Measurements from ENCODE around the gene SAC3D1. TPM values are rescaled to one million over a fixed set of nuclear protein-coding genes. Genes with fewer than 3 reads are reported as not detected.

The SAC3D1 gene
- polyA plus RNA-seq, 4 donors: 6.9 to 18.1 (median 9.0) TPM

GRCh38 chr11:65083834-65084597 lies 43.0 kb downstream of the SAC3D1 start, which contains the start of the genes CDCA5 and ZFPL1:
TSS of gene CDCA5 (minus strand) at chr11:65084040. CDS start at chr11:65083978, 62 bp downstream.
TSS of gene ZFPL1 (plus strand) at chr11:65084222. CDS start at chr11:65084699, 477 bp downstream.
- Histone ChIP-seq H3K27me3 (ENCODE audit: control insufficient read depth in 3 of 3, insufficient read depth in 3 of 3, low read length in 3 of 3) (no peaks in the 10 kb centered on the region), H3K4me1 (ENCODE audit: control insufficient read depth in 3 of 3, insufficient read depth in 2 of 3, low read depth in 1 of 3, low read length in 2 of 3) (peaks cover 0 to 22% (median 2%) of the 10 kb centered on the region in 3 donors), H3K9me3 (ENCODE audit: control insufficient read depth in 2 of 2, insufficient read depth in 1 of 2, low read depth in 1 of 2, low read length in 1 of 2) (no peaks in the 10 kb centered on the region), H3K27ac (ENCODE audit: low read depth in 1 of 3, low read length in 2 of 3) (peak within 1 kb of the TSS; percentile 58 to 97 (median 92)), H3K4me3 (ENCODE audit: low read depth in 1 of 3, low read length in 3 of 3) (peak within 1 kb of the TSS; percentile 67 to 82 (median 68)), H3K36me3 (ENCODE audit: control insufficient read depth in 3 of 3, insufficient read depth in 2 of 3, low read depth in 1 of 3, low read length in 3 of 3) (peaks cover 7 to 53% (median 11%) of the 10 kb centered on the region in 3 donors)
- FAIRE-seq: no peak
- WGBS, 3 donors: 0% methylated on average over 66 to 79 of the region's 79 CpGs
- DNase-seq: peak; percentile 94 to 97

- FAIRE-seq (no peak), DNase-seq (no peak)
- Histone ChIP-seq H3K36me3 (ENCODE audit: control insufficient read depth in 3 of 3, insufficient read depth in 2 of 3, low read depth in 1 of 3, low read length in 3 of 3) (peaks cover 7 to 54% (median 11%) of the 10 kb centered on the region in 3 donors), H3K4me1 (ENCODE audit: control insufficient read depth in 3 of 3, insufficient read depth in 2 of 3, low read depth in 1 of 3, low read length in 2 of 3) (peaks cover 0 to 22% (median 2%) of the 10 kb centered on the region in 3 donors), H3K27me3 (ENCODE audit: control insufficient read depth in 3 of 3, insufficient read depth in 3 of 3, low read length in 3 of 3) (no peaks in the 10 kb centered on the region), H3K9me3 (ENCODE audit: control insufficient read depth in 2 of 2, insufficient read depth in 1 of 2, low read depth in 1 of 2, low read length in 1 of 2) (no peaks in the 10 kb centered on the region), H3K4me3 (ENCODE audit: low read depth in 1 of 3, low read length in 3 of 3) (peak overlapping the region; percentile 67 to 82 (median 68)), H3K27ac (ENCODE audit: low read depth in 1 of 3, low read length in 2 of 3) (peak overlapping the region; percentile 58 to 97 (median 92))
- 38 to 43% (median 39%) methylated on average over 23 of the region's 23 CpGs for WGBS, 3 donors
These were observed 43.8 kb downstream of the SAC3D1 start for GRCh38 chr11:65084598-65085375.

- DNase-seq (no peak), FAIRE-seq (no peak)
- Histone ChIP-seq H3K27me3 (ENCODE audit: control insufficient read depth in 3 of 3, insufficient read depth in 3 of 3, low read length in 3 of 3) (no peaks in the 10 kb centered on the region), H3K9me3 (ENCODE audit: control insufficient read depth in 2 of 2, insufficient read depth in 1 of 2, low read depth in 1 of 2, low read length in 1 of 2) (no peaks in the 10 kb centered on the region), H3K36me3 (ENCODE audit: control insufficient read depth in 3 of 3, insufficient read depth in 2 of 3, low read depth in 1 of 3, low read length in 3 of 3) (peaks cover 7 to 52% (median 11%) of the 10 kb centered on the region in 3 donors), H3K27ac (ENCODE audit: low read depth in 1 of 3, low read length in 2 of 3) (no peak overlapping the region), H3K4me3 (ENCODE audit: low read depth in 1 of 3, low read length in 3 of 3) (no peak overlapping the region), H3K4me1 (ENCODE audit: control insufficient read depth in 3 of 3, insufficient read depth in 2 of 3, low read depth in 1 of 3, low read length in 2 of 3) (peaks cover 0 to 22% (median 2%) of the 10 kb centered on the region in 3 donors)
- WGBS, 3 donors: 90 to 94% (median 93%) methylated on average over 4 of the region's 4 CpGs
These were observed 44.4 kb downstream of the SAC3D1 start for GRCh38 chr11:65085446-65085845.

GRCh38 chr11:65086809-65087208 lies 45.8 kb downstream of the SAC3D1 start:
- H3K36me3 ChIP-seq (ENCODE audit: control insufficient read depth in 3 of 3, insufficient read depth in 2 of 3, low read depth in 1 of 3, low read length in 3 of 3): peaks cover 7 to 51% (median 11%) of the 10 kb centered on the region in 3 donors
- peaks cover 0 to 22% (median 2%) of the 10 kb centered on the region in 3 donors for H3K4me1 ChIP-seq (ENCODE audit: control insufficient read depth in 3 of 3, insufficient read depth in 2 of 3, low read depth in 1 of 3, low read length in 2 of 3)
- H3K4me3 ChIP-seq (ENCODE audit: low read depth in 1 of 3, low read length in 3 of 3): no peak overlapping the region
- no peak overlapping the region for H3K27ac ChIP-seq (ENCODE audit: low read depth in 1 of 3, low read length in 2 of 3)
- 93 to 97% (median 95%) methylated on average over 9 of the region's 9 CpGs for WGBS, 3 donors
- DNase-seq (no peak), FAIRE-seq (no peak)
- H3K27me3 ChIP-seq (ENCODE audit: control insufficient read depth in 3 of 3, insufficient read depth in 3 of 3, low read length in 3 of 3): no peaks in the 10 kb centered on the region
- no peaks in the 10 kb centered on the region for H3K9me3 ChIP-seq (ENCODE audit: control insufficient read depth in 2 of 2, insufficient read depth in 1 of 2, low read depth in 1 of 2, low read length in 1 of 2)

GRCh38 chr11:65087216-65087615 lies 46.2 kb downstream of the SAC3D1 start:
- no peak overlapping the region for H3K27ac ChIP-seq (ENCODE audit: low read depth in 1 of 3, low read length in 2 of 3)
- peaks cover 0 to 22% (median 2%) of the 10 kb centered on the region in 3 donors for H3K4me1 ChIP-seq (ENCODE audit: control insufficient read depth in 3 of 3, insufficient read depth in 2 of 3, low read depth in 1 of 3, low read length in 2 of 3)
- H3K27me3 ChIP-seq (ENCODE audit: control insufficient read depth in 3 of 3, insufficient read depth in 3 of 3, low read length in 3 of 3): no peaks in the 10 kb centered on the region
- DNase-seq: no peak
- 94 to 96% (median 95%) methylated on average over 11 of the region's 11 CpGs for WGBS, 3 donors
- no peaks in the 10 kb centered on the region for H3K9me3 ChIP-seq (ENCODE audit: control insufficient read depth in 2 of 2, insufficient read depth in 1 of 2, low read depth in 1 of 2, low read length in 1 of 2)
- FAIRE-seq: no peak
- no peak overlapping the region for H3K4me3 ChIP-seq (ENCODE audit: low read depth in 1 of 3, low read length in 3 of 3)
- H3K36me3 ChIP-seq (ENCODE audit: control insufficient read depth in 3 of 3, insufficient read depth in 2 of 3, low read depth in 1 of 3, low read length in 3 of 3): peaks cover 7 to 50% (median 11%) of the 10 kb centered on the region in 3 donors

- 94 to 95% (median 95%) methylated on average over 15 of the region's 15 CpGs for WGBS, 3 donors
- Histone ChIP-seq H3K4me1 (ENCODE audit: control insufficient read depth in 3 of 3, insufficient read depth in 2 of 3, low read depth in 1 of 3, low read length in 2 of 3) (peaks cover 0 to 19% (median 2%) of the 10 kb centered on the region in 3 donors), H3K36me3 (ENCODE audit: control insufficient read depth in 3 of 3, insufficient read depth in 2 of 3, low read depth in 1 of 3, low read length in 3 of 3) (peaks cover 7 to 50% (median 11%) of the 10 kb centered on the region in 3 donors), H3K4me3 (ENCODE audit: low read depth in 1 of 3, low read length in 3 of 3) (no peak overlapping the region), H3K9me3 (ENCODE audit: control insufficient read depth in 2 of 2, insufficient read depth in 1 of 2, low read depth in 1 of 2, low read length in 1 of 2) (no peaks in the 10 kb centered on the region), H3K27ac (ENCODE audit: low read depth in 1 of 3, low read length in 2 of 3) (no peak overlapping the region), H3K27me3 (ENCODE audit: control insufficient read depth in 3 of 3, insufficient read depth in 3 of 3, low read length in 3 of 3) (no peaks in the 10 kb centered on the region)
- no peak for FAIRE-seq
- DNase-seq: no peak
These were observed 46.8 kb downstream of the SAC3D1 start for GRCh38 chr11:65087827-65088226.

- DNase-seq (no peak), FAIRE-seq (no peak)
- Histone ChIP-seq H3K9me3 (ENCODE audit: control insufficient read depth in 2 of 2, insufficient read depth in 1 of 2, low read depth in 1 of 2, low read length in 1 of 2) (no peaks in the 10 kb centered on the region), H3K36me3 (ENCODE audit: control insufficient read depth in 3 of 3, insufficient read depth in 2 of 3, low read depth in 1 of 3, low read length in 3 of 3) (peaks cover 7 to 50% (median 11%) of the 10 kb centered on the region in 3 donors), H3K27me3 (ENCODE audit: control insufficient read depth in 3 of 3, insufficient read depth in 3 of 3, low read length in 3 of 3) (no peaks in the 10 kb centered on the region), H3K27ac (ENCODE audit: low read depth in 1 of 3, low read length in 2 of 3) (no peak overlapping the region), H3K4me1 (ENCODE audit: control insufficient read depth in 3 of 3, insufficient read depth in 2 of 3, low read depth in 1 of 3, low read length in 2 of 3) (peaks cover 0 to 11% (median 2%) of the 10 kb centered on the region in 3 donors), H3K4me3 (ENCODE audit: low read depth in 1 of 3, low read length in 3 of 3) (no peak overlapping the region)
- 87 to 92% (median 91%) methylated on average over 4 of the region's 4 CpGs for WGBS, 3 donors
These were observed 48.6 kb downstream of the SAC3D1 start for GRCh38 chr11:65089621-65090020.

- FAIRE-seq (no peak), DNase-seq (no peak)
- no peak overlapping the region for H3K27ac ChIP-seq (ENCODE audit: low read depth in 1 of 3, low read length in 2 of 3)
- no peaks in the 10 kb centered on the region for H3K27me3 ChIP-seq (ENCODE audit: control insufficient read depth in 3 of 3, insufficient read depth in 3 of 3, low read length in 3 of 3)
- peaks cover 0 to 6% (median 0%) of the 10 kb centered on the region in 3 donors for H3K4me1 ChIP-seq (ENCODE audit: control insufficient read depth in 3 of 3, insufficient read depth in 2 of 3, low read depth in 1 of 3, low read length in 2 of 3)
- H3K36me3 ChIP-seq (ENCODE audit: control insufficient read depth in 3 of 3, insufficient read depth in 2 of 3, low read depth in 1 of 3, low read length in 3 of 3): peaks cover 7 to 43% (median 11%) of the 10 kb centered on the region in 3 donors
- no peaks in the 10 kb centered on the region for H3K9me3 ChIP-seq (ENCODE audit: control insufficient read depth in 2 of 2, insufficient read depth in 1 of 2, low read depth in 1 of 2, low read length in 1 of 2)
- no peak overlapping the region for H3K4me3 ChIP-seq (ENCODE audit: low read depth in 1 of 3, low read length in 3 of 3)
- 94 to 99% (median 95%) methylated on average over 4 of the region's 4 CpGs for WGBS, 3 donors
These were observed 49.6 kb downstream of the SAC3D1 start for GRCh38 chr11:65090628-65091027.
